GM21528 (cell line): Measurements from ENCODE around the gene SLC22A23.
"Not testable (repeated sequence)": the region's sequence is repeated elsewhere in the genome, so short reads cannot be mapped to it uniquely, and the experiment has no call there.

Experiments used
- ATAC-seq: cut with Tn5 transposase; IDR thresholded peaks from one replicate; pipeline ENCODE4 v1.9.1; 2021; ENCODE audit warnings: mild to moderate bottlenecking, moderate library complexity; ENCODE audit not compliant: unreplicated experiment, low FRiP score

Gene SLC22A23

DNA sequence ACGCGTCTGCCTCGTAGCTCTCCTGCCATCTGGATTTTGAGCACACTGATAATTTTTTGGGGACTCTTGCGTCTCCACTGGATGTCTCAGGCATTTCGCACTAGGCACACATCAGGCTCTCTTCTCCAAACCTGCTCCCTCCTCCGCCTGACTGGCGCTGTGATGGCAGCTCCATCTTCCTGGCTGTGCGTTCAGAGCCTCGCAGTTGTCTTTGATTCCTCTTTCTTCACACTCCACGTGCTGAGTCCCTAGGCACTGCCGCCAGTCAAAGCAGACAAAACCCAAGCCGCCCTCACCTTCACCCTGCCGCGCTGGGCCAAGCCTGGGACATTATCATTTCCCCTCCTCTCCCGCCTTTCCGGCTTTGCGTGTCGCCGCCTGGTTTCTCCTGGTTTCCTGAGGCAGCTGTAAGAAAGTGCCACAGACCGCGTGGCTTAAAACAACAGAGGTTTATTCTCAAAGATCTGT, 197.3 kb downstream of the SLC22A23 start:
- peak; percentile 30 for ATAC-seq

GRCh38 chr6:3258720-3259490, 197.9 kb downstream of the SLC22A23 start, which contains the start of gene PSMG4:
Gene PSMG4, plus strand, starts transcription at chr6:3258947. Its CDS starts 76 bp downstream, at chr6:3259023.
- ATAC-seq = peak; percentile 74

DNA sequence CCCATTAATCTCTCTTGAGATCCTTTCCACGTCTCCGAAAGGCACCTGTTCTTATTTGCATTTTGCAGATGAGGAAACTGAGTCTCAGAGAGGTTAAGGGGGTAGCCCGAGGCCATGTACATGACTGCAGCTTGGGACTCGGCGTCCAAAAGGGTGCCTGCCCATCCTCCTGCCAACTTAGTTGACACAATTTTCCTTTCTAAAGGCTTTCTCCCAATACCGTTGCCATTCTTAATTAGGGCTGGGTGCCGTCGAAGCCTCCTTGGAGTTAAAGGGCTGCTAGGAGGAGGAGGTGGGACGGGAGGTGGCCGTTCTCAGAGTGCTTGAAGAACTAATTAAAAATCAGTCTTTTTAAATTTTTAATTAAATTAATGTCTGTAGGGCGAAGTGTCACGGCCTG, 198.6 kb downstream of the SLC22A23 start:
- ATAC-seq = no peak

GRCh38 chr6:3253597-3253961, 203.3 kb downstream of the SLC22A23 start:
- ATAC-seq = no peak

DNA sequence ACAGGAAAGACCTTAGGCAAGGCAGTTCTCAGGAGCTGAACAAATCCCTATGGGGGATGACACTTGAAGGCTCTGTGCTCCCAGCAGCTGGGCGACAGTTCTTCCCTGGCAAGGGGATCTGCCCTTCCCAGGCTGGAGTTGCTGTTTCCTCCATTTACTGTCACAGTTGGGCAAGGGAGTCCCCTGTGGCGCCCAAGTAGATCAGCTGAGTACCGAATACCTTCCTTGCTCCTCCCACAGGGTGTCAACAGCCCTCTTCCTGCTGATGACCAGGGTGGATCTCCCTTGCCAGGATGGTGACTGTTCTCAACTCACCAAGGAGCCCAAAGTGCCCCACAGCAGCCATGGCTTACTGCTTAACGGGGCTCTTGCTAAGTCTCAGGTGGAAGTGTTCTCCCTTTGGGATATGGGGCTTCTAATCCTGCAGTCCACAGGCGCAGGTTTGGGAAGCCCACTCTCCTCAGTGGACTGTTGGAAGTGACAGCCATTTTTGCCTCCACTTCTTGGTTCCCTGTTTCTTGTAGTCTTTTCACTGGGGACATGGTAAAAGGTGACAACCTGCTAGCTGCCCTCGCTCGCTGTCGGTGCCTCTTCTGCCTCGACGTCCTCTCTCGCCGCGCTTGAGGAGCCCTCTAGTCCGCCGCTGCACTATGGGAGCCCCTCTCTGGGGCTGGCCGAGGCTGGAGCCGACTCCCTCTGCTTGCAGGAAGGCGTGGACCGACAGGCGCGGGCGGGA, 203.8 kb downstream of the SLC22A23 start:
- no peak for ATAC-seq

- no peak for ATAC-seq
Measured at GRCh38 chr6:3252369-3252768, 204.5 kb downstream of the SLC22A23 start.

DNA sequence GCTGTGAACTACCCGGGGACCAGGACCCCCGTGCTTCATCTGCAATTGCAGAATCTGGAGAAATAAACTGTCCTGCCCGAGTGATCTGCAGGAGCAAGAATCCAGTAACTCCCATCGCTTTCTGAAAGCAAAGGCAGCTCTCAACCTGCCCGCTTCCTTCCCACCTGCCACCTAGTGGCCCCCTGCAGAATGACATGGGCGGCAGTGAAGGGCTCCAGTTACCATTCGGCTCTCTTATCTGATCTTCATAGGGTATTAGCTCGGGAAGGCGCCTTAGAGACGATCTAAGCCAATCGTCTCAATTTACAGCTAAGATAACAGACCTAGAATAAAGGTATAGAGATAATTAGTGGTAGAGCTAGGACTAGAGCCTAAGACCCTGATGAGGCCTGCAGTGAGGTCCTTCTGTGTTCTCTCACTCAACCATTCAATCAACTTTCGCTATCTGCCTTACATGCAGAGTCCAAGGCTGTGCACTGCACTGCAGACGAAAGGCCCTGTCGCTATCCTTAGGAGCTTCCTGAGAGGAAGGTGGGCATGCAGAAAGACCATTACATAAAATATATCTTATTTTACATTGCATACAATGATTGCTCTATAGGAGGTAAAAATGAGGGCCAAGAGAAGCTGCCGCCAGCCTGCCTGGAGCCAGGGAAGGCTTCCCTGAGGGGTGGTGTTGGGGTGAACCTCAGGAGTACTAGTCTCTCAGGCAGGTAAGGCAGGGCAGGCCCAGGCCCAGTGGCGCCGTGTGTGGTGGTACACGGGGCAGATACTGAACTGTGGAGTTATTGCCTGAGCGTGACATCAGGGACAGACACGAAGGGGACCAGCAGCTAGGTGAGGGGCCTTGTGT, 205.2 kb downstream of the SLC22A23 start:
- ATAC-seq = peak; percentile 65

- no peak for ATAC-seq
Measured at GRCh38 chr6:3250231-3250675, 206.6 kb downstream of the SLC22A23 start.

DNA sequence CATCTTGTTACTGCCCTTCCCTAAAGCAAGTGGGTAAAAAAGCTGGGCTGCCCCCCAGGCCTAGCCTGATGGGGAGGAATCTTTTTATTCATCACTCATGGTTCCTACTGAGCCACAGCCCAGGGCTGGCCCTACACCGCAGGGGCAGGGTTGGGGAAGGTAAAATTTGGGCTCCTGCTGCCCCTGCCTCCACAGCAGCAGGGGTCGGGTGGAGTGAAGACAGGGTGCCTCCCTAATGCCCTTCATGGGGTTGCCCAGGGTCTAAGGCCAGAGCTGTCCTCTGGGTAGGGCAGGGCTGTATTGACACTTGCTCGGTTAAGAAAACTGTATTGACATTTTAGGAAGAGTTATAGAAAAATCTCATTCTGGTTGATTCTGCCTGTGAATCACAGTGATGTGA, 207.0 kb downstream of the SLC22A23 start:
- no peak for ATAC-seq

DNA sequence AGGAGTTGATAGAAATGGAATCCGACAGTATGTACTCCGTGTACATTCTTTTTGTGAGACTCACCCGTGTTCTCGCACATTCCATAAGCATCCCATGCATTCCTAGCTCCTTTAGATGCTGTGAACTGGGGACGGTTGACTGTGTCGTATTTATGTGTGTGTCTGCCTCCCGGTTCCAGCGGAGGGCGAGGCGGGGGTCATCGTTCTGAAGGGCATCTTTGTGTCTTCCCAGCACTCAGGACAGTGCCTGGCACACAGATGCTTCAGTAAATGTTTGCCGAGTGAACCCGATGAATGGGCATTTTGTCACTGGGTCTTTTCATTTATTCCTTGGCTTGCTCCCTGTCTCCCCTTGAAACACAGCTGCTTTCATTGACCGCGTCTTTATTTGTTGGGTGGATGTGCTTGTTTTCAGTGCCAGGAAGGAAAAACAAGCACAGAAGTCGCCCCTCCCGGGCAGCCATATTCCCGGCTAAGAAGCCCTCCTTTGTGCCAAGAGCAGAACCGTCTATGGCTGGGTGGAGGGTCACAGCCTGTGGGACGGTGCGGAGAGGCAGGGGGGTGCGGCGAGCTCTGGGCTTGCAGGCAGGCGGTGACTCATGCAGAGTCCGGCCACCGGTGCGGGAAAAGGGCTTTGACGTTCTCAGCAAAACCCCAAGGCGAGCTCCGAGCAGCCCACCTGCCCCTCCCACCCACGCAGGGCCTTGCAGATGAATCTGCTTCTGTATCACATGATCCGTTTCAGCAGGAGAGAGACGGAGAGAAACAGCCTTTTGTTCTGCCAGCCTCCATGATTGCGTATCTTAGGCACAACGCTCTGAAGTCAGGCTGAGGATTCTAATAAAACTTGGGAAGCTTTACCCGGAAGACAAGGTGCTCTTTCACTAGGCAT, 209.3 kb downstream of the SLC22A23 start:
- no peak for ATAC-seq

DNA sequence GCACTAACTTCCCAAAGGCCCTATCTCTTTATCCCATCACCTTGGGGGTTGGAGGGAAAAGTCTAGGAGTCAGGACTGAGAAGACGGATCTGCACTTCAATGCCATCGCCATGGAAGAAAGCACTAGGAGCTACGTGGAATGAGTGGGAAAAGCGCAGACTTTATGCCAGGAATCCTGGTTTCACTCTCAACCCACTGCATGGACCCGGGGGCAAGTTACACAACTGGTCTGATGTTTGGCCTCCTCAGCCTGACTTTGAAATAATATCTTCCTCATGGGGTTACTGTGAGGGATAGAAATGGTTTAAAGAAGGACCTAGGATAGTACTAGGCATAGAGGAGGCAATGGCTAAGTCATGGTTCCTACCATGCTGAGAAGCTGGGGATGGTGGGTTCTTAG, 211.6 kb downstream of the SLC22A23 start:
- no peak for ATAC-seq

DNA sequence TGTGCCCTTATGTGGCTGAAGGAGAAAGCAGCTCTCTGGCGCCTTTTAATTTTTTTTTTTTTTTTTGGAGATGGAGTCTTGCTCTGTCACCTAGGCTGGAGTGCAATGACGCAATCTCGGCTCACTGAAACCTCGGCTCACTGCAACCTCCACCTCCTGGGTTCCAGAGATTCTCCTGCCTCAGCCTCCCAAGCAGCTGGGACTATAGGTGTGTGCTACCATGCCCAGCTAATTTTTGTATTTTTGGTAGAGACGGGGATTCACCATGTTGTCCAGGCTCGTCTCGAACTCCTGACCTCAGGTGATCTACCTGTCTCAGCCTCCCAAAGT, 212.1 kb downstream of the SLC22A23 start:
- ATAC-seq = not testable (repeated sequence)

DNA sequence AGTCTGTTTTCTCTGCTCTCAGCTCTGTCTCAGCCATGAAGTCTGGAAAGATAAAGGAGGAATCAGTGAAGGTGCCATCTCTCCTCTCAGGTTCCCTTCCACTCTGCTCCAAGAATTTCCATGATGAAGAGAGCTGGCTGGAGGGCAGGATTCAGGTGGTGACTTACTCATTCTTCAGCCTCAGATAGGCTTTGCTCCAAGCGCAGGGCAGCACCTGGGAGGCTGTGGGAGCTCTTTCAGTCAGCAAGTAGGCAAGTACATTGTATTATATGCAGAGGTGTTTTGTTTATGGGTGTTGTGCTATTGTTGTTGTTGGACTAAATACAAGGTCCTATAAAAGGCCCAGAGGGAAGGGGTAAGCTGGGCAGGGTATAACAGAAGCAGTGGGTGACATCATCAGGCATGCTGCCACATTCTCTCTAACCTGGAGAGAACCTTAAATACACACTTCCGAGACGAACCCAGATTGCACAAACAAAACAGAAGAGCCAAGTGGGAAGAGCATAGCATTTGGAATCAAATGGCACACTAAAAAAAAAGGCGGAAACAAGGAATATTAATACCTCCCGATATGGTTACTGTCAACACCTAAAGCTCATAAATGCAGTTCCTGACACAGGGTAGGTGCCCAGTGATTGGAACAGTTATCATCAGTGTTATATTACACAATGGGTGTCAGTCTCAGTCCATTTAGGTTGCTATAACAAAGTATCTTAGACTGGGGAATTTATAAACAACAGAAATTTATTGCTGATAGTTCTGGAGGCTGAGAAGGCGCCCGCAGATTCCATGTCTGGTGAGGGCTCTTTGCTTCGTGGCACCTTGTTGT, 212.6 kb downstream of the SLC22A23 start:
- no peak for ATAC-seq

DNA sequence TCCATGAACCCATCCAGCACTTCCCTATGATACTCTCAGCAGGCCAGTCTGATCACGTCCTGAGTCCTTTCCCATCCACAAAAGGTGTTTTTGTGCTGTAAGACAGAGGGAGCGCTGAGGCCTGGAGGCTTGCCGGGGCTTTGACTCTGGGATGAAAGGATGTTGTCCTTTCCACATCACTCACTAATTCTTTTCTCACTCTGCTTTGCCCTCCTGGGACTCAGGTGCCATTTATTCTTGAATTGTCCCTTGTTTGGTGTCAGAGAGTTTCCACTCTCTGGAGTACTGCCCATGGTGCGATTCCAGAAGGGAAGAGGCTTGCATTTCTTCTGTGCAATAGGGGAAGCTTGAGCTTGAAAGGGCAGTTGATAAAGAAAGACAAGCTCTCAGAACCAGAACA, 214.1 kb downstream of the SLC22A23 start:
- ATAC-seq = no peak

- not testable (repeated sequence) for ATAC-seq
Measured at GRCh38 chr6:3241745-3242144, 215.1 kb downstream of the SLC22A23 start.

DNA sequence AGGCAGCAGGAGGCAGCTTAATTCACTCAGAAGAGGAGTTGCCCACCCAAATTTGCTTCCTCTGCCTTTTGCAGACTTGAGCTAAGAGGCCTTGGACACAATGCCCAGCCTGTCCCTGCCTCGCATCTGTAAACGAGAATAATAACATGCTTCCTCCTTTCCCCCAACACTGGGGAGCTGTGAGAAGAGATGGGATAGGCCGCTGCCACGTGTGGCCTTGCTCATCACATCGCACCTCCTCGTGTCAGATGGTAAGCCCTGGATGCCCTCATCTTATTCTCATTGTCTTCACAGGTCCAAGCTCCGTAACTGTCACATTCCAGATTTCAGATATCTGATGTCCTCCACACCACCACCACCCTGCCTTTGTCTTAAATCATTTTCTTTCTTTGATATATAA, 216.3 kb downstream of the SLC22A23 start:
- ATAC-seq = no peak

DNA sequence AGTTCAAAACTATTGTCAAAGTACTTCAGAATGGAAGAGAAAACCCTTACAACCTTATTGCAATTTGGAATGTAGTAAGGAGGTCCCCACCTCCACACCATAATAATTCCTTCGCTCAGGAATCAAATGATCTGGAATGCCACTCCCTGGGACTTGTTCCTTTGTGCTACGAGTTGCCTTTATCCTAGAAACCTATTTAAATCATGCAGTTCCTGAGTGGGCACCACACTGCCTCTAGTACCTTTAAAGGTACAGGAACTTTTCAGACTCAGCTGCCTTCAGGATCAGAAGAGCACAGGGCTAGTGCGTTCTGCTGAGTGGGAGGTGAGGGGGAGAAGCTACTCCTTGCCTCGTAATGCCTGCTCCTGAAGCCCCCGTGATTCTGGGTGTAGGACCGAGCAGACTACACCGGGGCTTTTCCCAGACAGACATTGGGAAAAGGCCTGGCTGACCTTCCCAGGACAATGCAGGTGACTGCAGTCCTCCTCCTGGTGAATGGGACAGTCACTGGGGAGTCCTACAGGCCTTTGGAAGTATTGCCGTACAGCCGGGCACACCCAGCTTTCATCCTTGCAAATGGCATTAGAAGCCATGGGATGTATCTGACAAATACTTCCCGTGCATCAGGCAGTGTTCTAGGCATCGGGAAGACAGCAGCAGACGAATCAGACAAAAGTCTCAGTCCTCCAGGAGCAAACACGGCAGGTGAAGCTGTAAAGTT, 217.6 kb downstream of the SLC22A23 start:
- no peak for ATAC-seq
